CD4-positive, alpha-beta T cell treated with Interleukin-17A for 1 hour (primary cell): ENCODE results near the gene FEN1.

Experiments
- DNase-seq: peaks from one replicate; pipeline ENCODE4 v3.0.0-alpha.2; 2020

Gene FEN1

GRCh38 chr11:61827571-61828378 lies 35.1 kb downstream of the FEN1 start, which contains the start of gene FADS2:
FADS2 (plus strand) TSS chr11:61828300; CDS start chr11:61828391, 91 bp downstream.
- DNase-seq: peak; percentile 69

DNA sequence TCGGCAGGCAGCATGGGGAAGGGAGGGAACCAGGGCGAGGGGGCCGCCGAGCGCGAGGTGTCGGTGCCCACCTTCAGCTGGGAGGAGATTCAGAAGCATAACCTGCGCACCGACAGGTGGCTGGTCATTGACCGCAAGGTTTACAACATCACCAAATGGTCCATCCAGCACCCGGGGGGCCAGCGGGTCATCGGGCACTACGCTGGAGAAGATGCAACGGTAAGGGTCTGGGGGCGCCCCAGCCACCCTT lies 35.6 kb downstream of the FEN1 start:
- no peak for DNase-seq

GRCh38 chr11:61828629-61829407 lies 36.1 kb downstream of the FEN1 start:
- no peak for DNase-seq

- no peak for DNase-seq
Measured at GRCh38 chr11:61829806-61830205, 37.1 kb downstream of the FEN1 start.

GRCh38 chr11:61830237-61831105 lies 37.8 kb downstream of the FEN1 start:
- DNase-seq: no peak

GRCh38 chr11:61832207-61832606 lies 39.5 kb downstream of the FEN1 start:
- DNase-seq: no peak

GRCh38 chr11:61832754-61833153 lies 40.0 kb downstream of the FEN1 start:
- no peak for DNase-seq

DNA sequence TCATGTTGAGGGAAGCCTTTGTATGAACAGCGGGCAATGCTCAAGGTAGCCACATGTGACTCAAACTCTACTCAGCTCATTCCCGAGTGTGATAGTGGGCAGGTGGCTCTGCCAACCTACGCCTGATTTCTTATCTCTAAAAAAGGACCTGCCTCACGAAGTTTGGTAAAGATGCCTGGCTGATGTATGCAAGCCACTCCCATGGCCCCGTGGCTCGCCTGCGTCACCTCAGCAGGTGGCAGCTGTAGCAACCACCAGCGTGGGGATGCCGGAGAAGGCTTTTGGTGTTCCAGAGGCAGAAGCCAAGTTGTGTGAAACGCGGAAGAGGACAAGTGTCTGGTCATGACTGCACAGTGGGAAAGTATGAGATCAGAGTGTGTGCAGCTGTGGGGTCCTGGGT lies 40.8 kb downstream of the FEN1 start:
- no peak for DNase-seq

DNA sequence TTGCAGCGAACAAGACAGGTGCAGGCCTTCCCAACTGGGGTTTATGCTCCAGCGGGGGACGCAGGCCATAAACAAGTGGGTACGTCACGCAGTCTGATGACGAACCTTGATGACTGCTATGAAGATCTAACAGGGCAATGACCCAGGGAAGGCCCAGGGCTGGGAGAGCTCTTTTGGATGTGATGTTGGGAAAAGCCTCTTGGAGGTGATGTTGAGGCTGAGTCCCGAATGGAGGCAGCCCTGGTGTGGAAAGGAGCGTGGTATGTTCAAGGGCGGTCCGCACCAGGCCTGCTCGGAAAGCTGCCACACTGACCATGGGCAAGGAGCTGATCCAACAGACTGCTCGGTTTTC lies 41.2 kb downstream of the FEN1 start:
- DNase-seq: no peak

DNA sequence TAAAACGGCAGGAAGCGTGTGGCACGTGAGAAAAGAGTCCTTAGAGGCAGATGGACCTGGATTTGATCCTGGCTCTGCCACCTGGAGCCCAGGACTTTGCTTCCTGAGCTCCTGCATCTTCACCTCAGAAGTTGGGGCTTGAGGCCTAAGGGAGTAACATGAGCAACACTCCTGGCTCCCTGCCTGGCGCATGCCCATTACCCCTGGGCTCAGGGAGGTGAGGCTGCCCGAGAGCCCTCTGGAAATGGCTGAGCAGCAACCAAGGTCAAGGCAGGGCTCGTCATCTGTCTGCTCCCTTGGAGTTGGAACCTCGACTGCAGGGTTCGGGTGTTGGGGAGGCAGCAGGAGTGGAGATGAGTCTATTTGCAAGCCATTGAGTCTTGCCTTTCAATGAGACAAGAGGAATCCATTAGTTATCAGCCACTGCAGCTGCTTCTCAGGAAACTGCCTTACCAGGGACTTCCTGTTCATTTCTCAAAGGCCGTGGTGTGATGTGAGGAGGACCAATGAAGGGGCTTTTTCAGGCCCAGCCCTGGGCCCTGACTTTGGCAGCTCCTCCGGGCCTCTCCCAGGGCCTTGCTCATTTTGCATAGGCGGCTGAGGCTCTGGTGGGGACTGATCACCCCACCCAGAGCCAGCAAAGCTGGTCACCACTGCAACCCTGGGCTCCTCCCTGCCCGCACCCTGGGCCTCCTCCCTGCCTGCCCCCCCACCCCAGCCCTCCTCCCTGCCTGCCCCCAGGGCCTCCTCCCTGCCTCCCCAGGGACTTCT lies 41.8 kb downstream of the FEN1 start:
- DNase-seq: peak; percentile 66

GRCh38 chr11:61836193-61836592 lies 43.5 kb downstream of the FEN1 start:
- no peak for DNase-seq

DNA sequence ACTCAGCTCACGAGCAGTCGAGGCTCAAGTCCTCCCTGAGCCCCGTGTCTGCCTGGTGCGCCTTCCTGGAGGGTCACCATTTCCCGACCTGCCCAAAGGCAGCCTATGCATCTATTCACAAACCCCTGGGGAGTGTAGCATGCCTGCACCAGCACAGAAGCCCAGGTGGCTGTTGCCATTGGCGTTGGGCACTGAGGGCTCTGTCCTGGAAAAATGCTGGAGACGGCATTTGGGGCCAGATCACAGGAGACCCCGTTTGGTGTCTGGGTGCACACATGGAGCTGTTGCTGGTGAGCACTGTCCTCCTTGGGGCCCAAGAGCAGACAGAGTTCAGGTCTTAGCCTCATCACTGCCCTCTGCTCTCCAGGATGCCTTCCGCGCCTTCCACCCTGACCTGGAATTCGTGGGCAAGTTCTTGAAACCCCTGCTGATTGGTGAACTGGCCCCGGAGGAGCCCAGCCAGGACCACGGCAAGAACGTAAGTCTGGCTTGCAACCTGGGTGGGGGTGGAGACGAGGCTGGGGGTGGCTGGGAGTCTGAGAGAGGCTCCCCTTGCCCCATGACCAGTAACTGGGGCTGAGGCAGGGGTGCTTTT lies 44.8 kb downstream of the FEN1 start:
- no peak for DNase-seq

DNA sequence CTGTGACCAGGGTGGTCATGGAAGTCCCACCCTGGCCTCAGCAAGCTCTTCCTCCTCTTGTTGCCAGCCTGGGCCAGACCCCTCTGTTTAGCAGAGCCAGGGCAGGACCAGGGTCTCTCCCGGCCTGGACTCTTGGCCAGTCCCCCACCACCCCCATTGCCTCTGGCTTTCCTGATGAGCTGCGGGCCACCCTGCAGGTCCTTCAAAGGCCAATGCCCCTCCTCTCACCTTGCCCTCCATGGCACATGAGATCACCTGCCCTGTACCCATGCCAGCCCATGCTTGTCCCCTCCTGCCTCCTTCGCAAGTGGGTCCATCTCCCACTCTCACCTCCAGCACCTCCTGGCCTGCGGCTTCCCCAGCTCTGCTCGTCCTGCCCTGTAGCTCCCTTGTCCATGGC lies 45.8 kb downstream of the FEN1 start:
- DNase-seq: no peak

DNA sequence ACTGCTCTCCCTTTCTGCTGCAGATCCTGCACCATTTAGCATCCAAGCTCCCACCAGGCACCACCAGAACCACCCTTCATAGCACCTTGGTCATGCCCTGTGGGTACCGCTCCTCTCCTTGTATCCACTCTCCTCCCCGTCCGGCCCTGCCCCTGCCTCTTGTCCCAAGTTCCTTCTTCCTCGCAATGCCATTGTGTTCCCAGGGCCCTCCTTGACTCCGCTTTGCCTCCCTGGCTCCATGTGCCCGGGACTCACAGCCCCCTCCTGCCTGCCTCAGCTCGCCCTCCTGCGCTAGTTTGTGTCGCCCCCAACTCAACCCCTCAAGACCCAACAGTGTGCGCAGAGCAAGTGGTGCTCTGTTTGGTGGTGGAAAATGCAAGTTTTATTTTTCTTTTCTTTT lies 46.2 kb downstream of the FEN1 start:
- no peak for DNase-seq

DNA sequence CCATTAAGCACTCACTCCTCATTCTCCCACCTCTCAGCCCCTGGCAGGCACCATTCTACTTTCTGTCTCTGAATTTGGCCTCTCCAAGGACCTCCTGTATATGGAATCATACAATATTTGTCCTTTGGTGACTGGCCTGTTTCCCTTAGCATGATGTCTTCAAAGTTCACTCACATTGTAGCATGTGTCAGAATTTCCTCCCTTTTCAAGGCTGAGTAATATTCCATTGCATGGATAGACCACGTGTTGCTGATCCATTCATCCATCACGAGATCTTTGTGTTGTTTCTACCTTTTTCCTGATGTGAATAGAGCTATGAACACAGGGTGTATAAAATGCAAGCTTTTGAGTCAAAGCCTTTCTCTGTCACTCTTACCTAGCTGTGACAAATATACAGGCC lies 47.0 kb downstream of the FEN1 start:
- no peak for DNase-seq

DNA sequence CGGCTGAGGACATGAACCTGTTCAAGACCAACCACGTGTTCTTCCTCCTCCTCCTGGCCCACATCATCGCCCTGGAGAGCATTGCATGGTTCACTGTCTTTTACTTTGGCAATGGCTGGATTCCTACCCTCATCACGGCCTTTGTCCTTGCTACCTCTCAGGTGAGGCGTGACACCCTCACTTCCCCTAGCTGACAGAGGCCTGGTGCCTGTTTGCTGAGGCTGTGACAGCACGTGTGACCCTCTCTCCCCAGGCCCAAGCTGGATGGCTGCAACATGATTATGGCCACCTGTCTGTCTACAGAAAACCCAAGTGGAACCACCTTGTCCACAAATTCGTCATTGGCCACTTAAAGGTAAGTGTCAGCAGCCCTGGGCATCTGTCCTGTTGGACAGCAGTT lies 47.7 kb downstream of the FEN1 start:
- DNase-seq: no peak

- DNase-seq: no peak
Measured at GRCh38 chr11:61841636-61842527, 49.2 kb downstream of the FEN1 start.

DNA sequence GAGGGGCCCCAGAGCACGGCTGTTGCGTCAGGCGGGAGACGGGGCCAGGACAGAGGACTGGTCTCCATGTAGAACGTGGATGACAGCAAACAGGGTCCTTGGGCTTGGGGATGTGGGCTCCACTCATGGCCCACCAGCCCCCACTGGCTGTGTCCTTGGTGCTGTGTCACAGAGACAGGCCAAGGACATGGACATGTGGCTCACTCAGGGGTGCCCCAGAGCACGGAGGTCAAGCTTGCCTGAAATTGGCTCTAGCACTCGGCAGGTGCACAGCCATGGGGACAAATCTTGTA lies 49.8 kb downstream of the FEN1 start:
- no peak for DNase-seq

- DNase-seq: no peak
Measured at GRCh38 chr11:61844909-61845565, 52.3 kb downstream of the FEN1 start.

GRCh38 chr11:61846362-61847020 lies 53.8 kb downstream of the FEN1 start:
- DNase-seq: no peak
